Transverse colon (tissue), 4 donors: ENCODE measurements around the gene ADAMTS14. TPM values are rescaled to one million over a fixed set of nuclear protein-coding genes. Genes with fewer than 3 reads are reported as not detected.

Experiments used
- DNase-seq: peaks from one replicate; pipeline ENCODE4 v3.0.0-alpha.2; 2019
- H3K27ac ChIP-seq, 4 donors: fragments of 200-600 bp; sonication (generic); 2 replicates each; pipeline ENCODE4 v1.5.1; 2016 to 2018; ENCODE audit warnings: inconsistent platforms in 4 of 4
- H3K27me3 ChIP-seq: fragments of 200-600 bp; sonication (generic); 2 replicates; pipeline ENCODE4 v1.5.1; 2017; ENCODE audit warnings: inconsistent platforms
- H3K36me3 ChIP-seq, 4 donors: fragments of 200-600 bp; sonication (generic); 2 replicates each; pipeline ENCODE4 v1.5.1; 2017 to 2019; ENCODE audit warnings: inconsistent platforms in 4 of 4
- H3K4me1 ChIP-seq, 4 donors: fragments of 200-600 bp; sonication (generic); 2 replicates each; pipeline ENCODE4 v1.5.1; 2017 to 2020; ENCODE audit warnings: inconsistent platforms in 4 of 4
- H3K4me3 ChIP-seq, 4 donors: fragments of 200-600 bp; sonication (generic); 1 replicate in 1 of 4; 2 replicates in 3 of 4; pipeline versions ENCODE4 v1.5.1 to v1.6.1; 2017 to 2019; ENCODE audit warnings: inconsistent platforms in 4 of 4
- H3K9me3 ChIP-seq, 2 donors: fragments of 200-600 bp; sonication (generic); 2 replicates each; pipeline ENCODE4 v1.5.1; 2017 to 2019; ENCODE audit warnings: inconsistent platforms in 2 of 2
- EP300 ChIP-seq: sonication (generic); formaldehyde crosslinking; IDR thresholded peaks from one replicate; pipeline ENCODE4 v1.6.1; 2017; ENCODE audit warnings: antibody characterized with exemption, low read depth
- POLR2A ChIP-seq: fragments of 450-650 bp; IDR thresholded peaks from one replicate; pipeline ENCODE4 v1.6.1; 2016; ENCODE audit warnings: antibody characterized with exemption, mild to moderate bottlenecking, moderate library complexity
- POLR2AphosphoS5 ChIP-seq, 3 donors: sonication (generic); formaldehyde crosslinking; IDR thresholded peaks; one replicate each; pipeline ENCODE4 v1.6.1; 2016; ENCODE audit warnings: antibody characterized with exemption in 3 of 3
- WGBS, 2 donors: methylation state at CpG; one replicate each; pipeline ENCODE4 v1.1.5; 2018; ENCODE audit warnings: low coverage in 1 of 2; 5-methylcytosine and 5-hydroxymethylcytosine counted together
- in situ Hi-C, 4 donors: fragments of 200-750 bp; cut with MboI; loops; one replicate each; pipeline versions ENCODE4 v1.15.0 to v1.15.1; 2017; ENCODE audit warnings: low sequenced_read_pairs in 3 of 4, low pct_ligation_motif_present in 1 of 4, low pct_unique_long_range_greater_than_20kb in 1 of 4
- intact Hi-C: fragments of 100-400 bp; cut with DNase I; formaldehyde crosslinking; loops from one replicate; pipeline ENCODE4 v1.15.1; 2023; ENCODE audit warnings: low total_unique reads
- total RNA-seq, 4 donors: library from RNA; depleted of rRNA; stranded (reverse); fragments of >200 nt; gene quantifications; one replicate each; pipeline ENCODE4 v1.1.0, GENCODE V29; 2016
- TF ChIP-seq, protein P1 (sequence below), 5 experiments: fragments of 200-600 bp in 3 of 5; fragments of 450-650 bp in 2 of 5; sonication (generic) in 3 of 5; IDR thresholded peaks; 1 replicate in 2 of 5; 2 replicates in 3 of 5; pipeline ENCODE4 v1.5.1; 2016 to 2017; ENCODE audit warnings: antibody characterized with exemption in 5 of 5, inconsistent platforms in 3 of 5, mild to moderate bottlenecking in 2 of 5, moderate library complexity in 1 of 5

Gene ADAMTS14
- total RNA-seq, 4 donors from 2014 or later, result 0.95 to 3.8 (median 1.4) TPM

DNA sequence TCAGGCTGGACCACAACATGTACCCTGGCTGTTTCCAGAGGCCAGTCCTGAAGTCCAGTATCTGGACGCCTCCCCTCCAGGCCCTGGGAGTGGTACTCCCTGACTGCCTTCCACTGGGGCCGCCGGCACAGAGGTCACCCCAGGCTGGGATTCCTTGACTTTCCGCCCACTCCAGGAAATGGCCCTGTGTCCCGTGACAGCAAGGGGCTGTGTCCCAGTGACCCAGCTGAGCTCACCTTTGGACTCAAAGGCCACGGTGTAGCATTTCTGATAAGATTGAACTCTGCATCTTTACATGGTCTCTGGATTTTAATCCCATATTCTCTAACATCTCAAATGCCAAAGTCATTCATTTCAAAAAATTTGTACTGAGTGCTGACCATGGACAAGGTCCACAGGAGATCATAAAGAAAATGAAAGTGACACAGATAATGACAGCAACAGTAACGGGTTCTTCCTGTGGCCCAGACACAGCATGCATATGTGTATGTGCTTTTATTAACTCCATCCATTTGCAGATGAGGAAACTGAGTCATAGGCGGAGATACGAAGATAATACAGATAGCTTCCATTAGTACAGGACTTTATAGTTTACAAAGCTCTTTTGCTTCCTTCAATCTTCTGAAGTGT is 5.4 kb downstream of the ADAMTS14 start:
- no peak for DNase-seq
- in situ Hi-C loops (no loop called here), intact Hi-C loops (no loop called here)
- 40 to 66% methylated on average over 1 to 9 of the region's 9 CpGs for WGBS, 2 donors
- no peak overlapping the region for H3K4me3 ChIP-seq
- no peaks in the 10 kb centered on the region for H3K9me3 ChIP-seq
- H3K4me1 ChIP-seq, result peaks cover 0 to 11% (median 8%) of the 10 kb centered on the region in 4 donors
- H3K27ac ChIP-seq, result no peak overlapping the region
- H3K36me3 ChIP-seq, result no peaks in the 10 kb centered on the region
- TF ChIP-seq POLR2AphosphoS5 (IDR thresholded peaks at IDR 0.05) (no peak), EP300 (no peak)
- TF ChIP-seq, protein P1, sequence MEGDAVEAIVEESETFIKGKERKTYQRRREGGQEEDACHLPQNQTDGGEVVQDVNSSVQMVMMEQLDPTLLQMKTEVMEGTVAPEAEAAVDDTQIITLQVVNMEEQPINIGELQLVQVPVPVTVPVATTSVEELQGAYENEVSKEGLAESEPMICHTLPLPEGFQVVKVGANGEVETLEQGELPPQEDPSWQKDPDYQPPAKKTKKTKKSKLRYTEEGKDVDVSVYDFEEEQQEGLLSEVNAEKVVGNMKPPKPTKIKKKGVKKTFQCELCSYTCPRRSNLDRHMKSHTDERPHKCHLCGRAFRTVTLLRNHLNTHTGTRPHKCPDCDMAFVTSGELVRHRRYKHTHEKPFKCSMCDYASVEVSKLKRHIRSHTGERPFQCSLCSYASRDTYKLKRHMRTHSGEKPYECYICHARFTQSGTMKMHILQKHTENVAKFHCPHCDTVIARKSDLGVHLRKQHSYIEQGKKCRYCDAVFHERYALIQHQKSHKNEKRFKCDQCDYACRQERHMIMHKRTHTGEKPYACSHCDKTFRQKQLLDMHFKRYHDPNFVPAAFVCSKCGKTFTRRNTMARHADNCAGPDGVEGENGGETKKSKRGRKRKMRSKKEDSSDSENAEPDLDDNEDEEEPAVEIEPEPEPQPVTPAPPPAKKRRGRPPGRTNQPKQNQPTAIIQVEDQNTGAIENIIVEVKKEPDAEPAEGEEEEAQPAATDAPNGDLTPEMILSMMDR (IDR thresholded peaks at IDR 0.05), result no peak
- H3K27me3 ChIP-seq, result peaks cover 29% of the 10 kb centered on the region

DNA sequence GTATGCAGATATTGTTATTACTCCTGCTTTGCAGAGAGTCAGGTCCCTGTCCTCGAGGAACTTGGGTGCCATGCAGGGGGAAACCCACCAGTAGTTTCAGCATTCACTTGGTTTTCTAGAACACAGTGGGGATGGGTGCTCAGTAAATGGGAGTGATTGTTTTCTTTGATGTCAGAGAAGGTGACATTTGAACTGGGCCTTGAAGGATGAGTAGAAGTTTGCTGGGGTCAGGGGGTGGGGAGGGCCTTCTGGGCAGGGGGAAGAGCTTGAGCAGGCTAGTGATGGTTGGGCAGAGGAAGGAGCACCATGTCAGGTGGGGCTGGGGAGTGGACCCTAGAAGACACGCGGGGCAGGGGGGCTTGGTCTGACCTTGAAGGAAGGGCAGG is 5.9 kb downstream of the ADAMTS14 start:
- Histone ChIP-seq H3K9me3 (no peaks in the 10 kb centered on the region), H3K36me3 (no peaks in the 10 kb centered on the region), H3K27ac (no peak overlapping the region), H3K4me1 (peaks cover 0 to 9% (median 4%) of the 10 kb centered on the region in 4 donors), H3K4me3 (no peak overlapping the region), H3K27me3 (peaks cover 24% of the 10 kb centered on the region)
- DNase-seq, result no peak
- TF ChIP-seq POLR2A, result no peak
- no peak for TF ChIP-seq EP300
- no peak for TF ChIP-seq POLR2AphosphoS5 (IDR thresholded peaks at IDR 0.05)
- 84% methylated on average over 3 of the region's 3 CpGs; no CpG with 5 or more reads in 1 of the 2 donors for WGBS, 2 donors
- intact Hi-C loops, result no loop called here
- in situ Hi-C loops, result no loop called here

GRCh38 chr10:70678757-70679489 is 6.6 kb downstream of the ADAMTS14 start:
- no peak for DNase-seq
- H3K36me3 ChIP-seq, result no peaks in the 10 kb centered on the region
- in situ Hi-C loops (no loop called here), intact Hi-C loops (no loop called here)
- no peak overlapping the region for H3K4me3 ChIP-seq
- peaks cover 17% of the 10 kb centered on the region for H3K27me3 ChIP-seq
- H3K9me3 ChIP-seq, result no peaks in the 10 kb centered on the region
- H3K4me1 ChIP-seq, result peaks cover 0 to 3% (median 1%) of the 10 kb centered on the region in 4 donors
- WGBS, 2 donors, result 87% methylated on average over 3 of the region's 3 CpGs; no CpG with 5 or more reads in 1 of the 2 donors
- TF ChIP-seq POLR2A, result no peak
- peak overlapping the region in 1 of 4 donors; percentile 7 for H3K27ac ChIP-seq

DNA sequence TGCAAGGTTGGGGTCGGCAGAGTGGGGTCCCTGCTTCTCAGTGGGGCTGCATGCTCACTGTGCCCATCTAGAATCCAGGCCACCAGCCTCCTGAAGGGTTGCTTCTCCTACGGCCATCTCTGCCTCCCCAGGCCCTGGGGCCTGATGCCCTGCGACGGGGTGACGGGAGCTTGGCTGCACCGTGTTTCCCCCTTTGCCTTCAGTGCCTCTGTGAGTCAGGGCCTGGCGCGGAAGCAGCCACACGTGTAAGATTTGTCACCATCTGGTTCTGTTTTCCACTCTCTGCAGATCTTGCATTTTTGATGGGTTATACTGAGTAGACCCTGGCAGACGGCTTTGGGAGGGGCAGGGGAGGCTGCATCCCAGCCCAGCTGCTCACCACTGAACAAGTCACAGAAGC is 7.2 kb downstream of the ADAMTS14 start:
- Histone ChIP-seq H3K9me3 (no peaks in the 10 kb centered on the region), H3K27me3 (peaks cover 11% of the 10 kb centered on the region), H3K27ac (peak overlapping the region in 1 of 4 donors; percentile 7), H3K36me3 (no peaks in the 10 kb centered on the region), H3K4me1 (no peaks in the 10 kb centered on the region), H3K4me3 (no peak overlapping the region)
- no peak for DNase-seq
- WGBS, 2 donors, result 79% methylated on average over 10 of the region's 10 CpGs; no CpG with 5 or more reads in 1 of the 2 donors
- in situ Hi-C loops, result no loop called here
- TF ChIP-seq, protein P1 (IDR thresholded peaks at IDR 0.05), result no peak
- TF ChIP-seq POLR2A (no peak), EP300 (no peak)
- intact Hi-C loops, result no loop called here

DNA sequence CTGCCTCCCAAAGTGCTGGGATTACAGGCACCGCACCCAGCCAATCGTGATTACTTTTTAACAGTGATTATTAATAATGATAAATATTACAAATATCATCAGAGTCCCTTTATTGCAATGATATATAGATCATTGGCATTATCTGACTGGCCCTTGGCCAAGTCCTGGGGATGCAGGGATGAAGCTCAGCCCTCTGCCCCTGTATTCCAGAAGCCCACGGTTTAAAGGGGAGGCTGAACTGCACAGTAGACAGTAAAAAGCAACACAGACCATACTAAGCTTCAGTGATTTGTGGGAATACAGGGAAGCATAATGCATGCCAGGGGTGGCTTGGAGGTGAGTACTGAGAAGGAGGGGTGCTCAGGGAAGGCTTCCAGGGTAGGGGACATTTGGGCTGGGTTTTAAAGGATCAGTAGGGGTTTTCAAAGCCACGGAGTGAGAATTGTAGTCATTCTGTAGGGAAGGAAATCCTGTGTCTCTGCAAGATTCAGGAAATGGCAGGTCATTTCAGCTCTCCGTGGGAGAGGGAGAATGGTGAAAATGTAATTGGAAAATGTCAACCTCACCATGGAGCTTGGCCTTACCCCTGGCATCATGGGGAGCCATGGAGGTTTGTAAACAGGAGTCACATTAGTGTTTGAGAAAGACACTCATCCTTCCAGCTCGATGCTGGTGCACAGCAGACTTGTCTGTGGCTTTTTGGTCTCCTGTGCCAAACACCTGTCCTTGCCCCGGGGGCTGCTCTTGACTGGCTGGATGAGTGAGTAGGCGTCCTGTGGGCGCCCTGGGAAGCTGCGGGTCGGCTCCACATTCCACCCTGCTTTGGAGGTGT is 8.8 kb downstream of the ADAMTS14 start:
- intact Hi-C loops (no loop called here), in situ Hi-C loops (no loop called here)
- Histone ChIP-seq H3K36me3 (no peaks in the 10 kb centered on the region), H3K27ac (no peak overlapping the region), H3K4me3 (no peak overlapping the region), H3K9me3 (no peaks in the 10 kb centered on the region), H3K4me1 (no peaks in the 10 kb centered on the region), H3K27me3 (no peaks in the 10 kb centered on the region)
- WGBS, 2 donors, result 78 to 80% methylated on average over 2 to 11 of the region's 11 CpGs
- DNase-seq, result no peak
- no peak for TF ChIP-seq POLR2AphosphoS5 (IDR thresholded peaks at IDR 0.05)
- TF ChIP-seq EP300, result no peak
- TF ChIP-seq, protein P1 (IDR thresholded peaks at IDR 0.05), result no peak
- no peak for TF ChIP-seq POLR2A
